SU-DHL-6 (cell line): ENCODE measurements around the gene COL1A2.

ENCODE experiments used
- H2AFZ ChIP-seq: fragments of 200-600 bp; sonication (generic); 2 replicates; pipeline ENCODE4 v1.6.1; 2014; ENCODE audit warnings: low read depth, mild to moderate bottlenecking, moderate library complexity, mixed read lengths, antibody characterized with exemption, low read length; ENCODE audit not compliant: severe bottlenecking
- H3F3A ChIP-seq: fragments of 200-600 bp; shearing (Covaris generic); 2 replicates; pipeline ENCODE4 v1.6.0; 2016; ENCODE audit warnings: antibody characterized with exemption, mild to moderate bottlenecking; ENCODE audit not compliant: insufficient read depth
- H3K27ac ChIP-seq: fragments of 200-600 bp; sonication (generic); 2 replicates; pipeline ENCODE4 v1.5.1; 2016; ENCODE audit warnings: low read depth, mild to moderate bottlenecking, low read length, moderate library complexity, mixed read lengths
- H3K27me3 ChIP-seq: fragments of 200-600 bp; sonication (generic), shearing (Covaris generic); 2 replicates; pipeline ENCODE4 v1.6.0; 2014; ENCODE audit warnings: mild to moderate bottlenecking, low read length
- H3K36me3 ChIP-seq: fragments of 200-600 bp; sonication (generic); 2 replicates; pipeline ENCODE4 v1.6.1; 2014; ENCODE audit warnings: mild to moderate bottlenecking, low read length, mixed read lengths
- H3K4me2 ChIP-seq: fragments of 300-600, 200-600 bp; shearing (Covaris generic), sonication (generic); 2 replicates; pipeline ENCODE4 v1.6.0; 2014; ENCODE audit warnings: low read length, low read depth, mild to moderate bottlenecking; ENCODE audit not compliant: poor library complexity, severe bottlenecking
- H3K4me3 ChIP-seq: fragments of 200-600 bp; sonication (generic); 2 replicates; pipeline ENCODE4 v1.5.1; 2014; ENCODE audit warnings: antibody characterized with exemption, low read length, mild to moderate bottlenecking, mixed read lengths; ENCODE audit not compliant: insufficient read depth, poor library complexity, severe bottlenecking
- H3K79me2 ChIP-seq: fragments of 200-600 bp; sonication (generic); 2 replicates; pipeline ENCODE4 v1.6.1; 2014; ENCODE audit warnings: mild to moderate bottlenecking, low read length, moderate library complexity; ENCODE audit not compliant: insufficient read depth
- H3K9ac ChIP-seq: fragments of 200-600 bp; sonication (generic); 2 replicates; pipeline ENCODE4 v1.7.0; 2014; ENCODE audit warnings: mild to moderate bottlenecking, low read length
- H3K9me2 ChIP-seq: fragments of 200-600 bp; sonication (generic); replicated peaks from 2 replicates; pipeline ENCODE4 v1.6.1; 2014; ENCODE audit warnings: low read length; ENCODE audit not compliant: insufficient read depth
- H3K9me3 ChIP-seq: fragments of 200-600 bp; sonication (generic); 2 replicates; pipeline ENCODE4 v1.6.1; 2014; ENCODE audit warnings: low read length, mixed read lengths; ENCODE audit not compliant: insufficient read depth
- H4K20me1 ChIP-seq: fragments of 200-600 bp; sonication (generic); 2 replicates; pipeline ENCODE4 v1.6.1; 2014; ENCODE audit warnings: low read depth, mild to moderate bottlenecking, antibody characterized with exemption, low read length, moderate library complexity, mixed read lengths
- EZH2phosphoT487 ChIP-seq: fragments of 200-600 bp; sonication (generic), shearing (Covaris generic); conservative IDR thresholded peaks from 2 replicates; pipeline ENCODE4 v1.6.1; 2018; ENCODE audit warnings: mild to moderate bottlenecking, antibody characterized with exemption, low read length, moderate library complexity, mixed read lengths
- TF ChIP-seq, protein P1 (sequence below): fragments of 200-600 bp; sonication (generic); IDR thresholded peaks from one replicate; pipeline ENCODE4 v1.5.1; 2017; ENCODE audit warnings: antibody characterized with exemption, mild to moderate bottlenecking, low read length, moderate library complexity; ENCODE audit not compliant: insufficient read depth, poor library complexity, severe bottlenecking

COL1A2 gene

DNA sequence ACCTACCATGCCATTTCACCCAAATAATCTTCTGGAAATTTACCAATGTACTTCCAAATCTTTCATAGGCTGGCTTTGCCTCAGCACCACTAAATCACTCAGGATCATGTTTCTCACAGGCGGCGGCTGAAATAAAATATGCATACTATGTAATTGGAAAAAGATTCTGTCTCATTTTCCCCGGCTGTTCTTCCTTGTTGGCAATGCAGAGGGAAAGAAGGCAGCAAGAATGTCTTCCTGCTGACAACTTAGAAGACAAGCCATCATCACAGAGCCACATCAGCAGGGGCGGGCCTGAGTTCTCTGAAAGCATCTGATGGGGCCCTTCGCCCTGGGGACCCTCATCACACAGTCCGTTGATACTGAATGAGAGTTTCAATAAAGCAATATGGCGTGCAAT, 39.2 kb upstream of the COL1A2 start:
- no peak overlapping the region for H3K4me3 ChIP-seq
- H3K9me3 ChIP-seq, result no peaks in the 10 kb centered on the region
- H3K9ac ChIP-seq, result no peak overlapping the region
- H3K4me2 ChIP-seq, result no peak overlapping the region
- H2AFZ ChIP-seq, result no peak overlapping the region
- H3K9me2 ChIP-seq, result no peaks in the 10 kb centered on the region
- H4K20me1 ChIP-seq, result no peaks in the 10 kb centered on the region
- no peaks in the 10 kb centered on the region for H3K79me2 ChIP-seq
- H3K27ac ChIP-seq, result no peak overlapping the region
- H3K27me3 ChIP-seq, result no peaks in the 10 kb centered on the region
- no peaks in the 10 kb centered on the region for H3K36me3 ChIP-seq
- TF ChIP-seq EZH2phosphoT487, result no peak
- TF ChIP-seq, protein P1, sequence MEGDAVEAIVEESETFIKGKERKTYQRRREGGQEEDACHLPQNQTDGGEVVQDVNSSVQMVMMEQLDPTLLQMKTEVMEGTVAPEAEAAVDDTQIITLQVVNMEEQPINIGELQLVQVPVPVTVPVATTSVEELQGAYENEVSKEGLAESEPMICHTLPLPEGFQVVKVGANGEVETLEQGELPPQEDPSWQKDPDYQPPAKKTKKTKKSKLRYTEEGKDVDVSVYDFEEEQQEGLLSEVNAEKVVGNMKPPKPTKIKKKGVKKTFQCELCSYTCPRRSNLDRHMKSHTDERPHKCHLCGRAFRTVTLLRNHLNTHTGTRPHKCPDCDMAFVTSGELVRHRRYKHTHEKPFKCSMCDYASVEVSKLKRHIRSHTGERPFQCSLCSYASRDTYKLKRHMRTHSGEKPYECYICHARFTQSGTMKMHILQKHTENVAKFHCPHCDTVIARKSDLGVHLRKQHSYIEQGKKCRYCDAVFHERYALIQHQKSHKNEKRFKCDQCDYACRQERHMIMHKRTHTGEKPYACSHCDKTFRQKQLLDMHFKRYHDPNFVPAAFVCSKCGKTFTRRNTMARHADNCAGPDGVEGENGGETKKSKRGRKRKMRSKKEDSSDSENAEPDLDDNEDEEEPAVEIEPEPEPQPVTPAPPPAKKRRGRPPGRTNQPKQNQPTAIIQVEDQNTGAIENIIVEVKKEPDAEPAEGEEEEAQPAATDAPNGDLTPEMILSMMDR, result no peak
- no peaks in the 10 kb centered on the region for H3F3A ChIP-seq

GRCh38 chr7:94357076-94357475, 37.6 kb upstream of the COL1A2 start:
- Histone ChIP-seq H3K4me2 (no peak overlapping the region), H3K9me2 (no peaks in the 10 kb centered on the region), H3K9ac (no peak overlapping the region), H3K27me3 (no peaks in the 10 kb centered on the region), H3K27ac (no peak overlapping the region), H3K4me3 (no peak overlapping the region), H3K36me3 (no peaks in the 10 kb centered on the region), H3F3A (no peaks in the 10 kb centered on the region), H3K79me2 (no peaks in the 10 kb centered on the region), H3K9me3 (no peaks in the 10 kb centered on the region), H4K20me1 (no peaks in the 10 kb centered on the region), H2AFZ (no peak overlapping the region)
- TF ChIP-seq, protein P1, result no peak
- no peak for TF ChIP-seq EZH2phosphoT487

DNA sequence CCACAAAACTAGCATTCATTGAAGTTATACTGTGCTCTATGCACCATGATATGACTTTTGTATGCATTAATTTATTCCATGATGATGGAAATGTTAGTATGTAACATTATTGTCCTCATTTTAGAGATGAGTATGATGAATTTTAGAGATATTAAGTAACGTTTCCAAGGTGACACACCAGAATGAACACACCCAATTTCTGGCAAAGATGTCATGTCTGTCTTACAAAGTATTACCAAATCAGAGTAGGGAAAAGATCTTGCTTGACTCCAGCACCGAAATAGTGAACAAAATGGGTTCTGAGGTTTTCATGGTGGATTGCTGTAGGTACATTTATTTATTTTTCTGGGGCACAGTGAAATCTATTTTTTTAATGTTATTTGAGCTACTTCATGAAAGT, 33.8 kb upstream of the COL1A2 start:
- Histone ChIP-seq H3K9me3 (no peaks in the 10 kb centered on the region), H2AFZ (no peak overlapping the region), H4K20me1 (no peaks in the 10 kb centered on the region), H3K9me2 (no peaks in the 10 kb centered on the region), H3K4me2 (no peak overlapping the region), H3F3A (no peaks in the 10 kb centered on the region), H3K9ac (no peak overlapping the region), H3K27ac (no peak overlapping the region), H3K27me3 (no peaks in the 10 kb centered on the region), H3K79me2 (no peaks in the 10 kb centered on the region), H3K4me3 (no peak overlapping the region), H3K36me3 (no peaks in the 10 kb centered on the region)
- TF ChIP-seq EZH2phosphoT487, result no peak
- TF ChIP-seq, protein P1, result no peak

GRCh38 chr7:94362276-94362675, 32.4 kb upstream of the COL1A2 start:
- Histone ChIP-seq H2AFZ (no peak overlapping the region), H3K4me2 (no peak overlapping the region), H3F3A (no peaks in the 10 kb centered on the region), H3K9ac (no peak overlapping the region), H3K4me3 (no peak overlapping the region), H3K27ac (no peak overlapping the region), H3K36me3 (no peaks in the 10 kb centered on the region), H3K9me3 (no peaks in the 10 kb centered on the region), H4K20me1 (no peaks in the 10 kb centered on the region), H3K9me2 (no peaks in the 10 kb centered on the region), H3K27me3 (no peaks in the 10 kb centered on the region), H3K79me2 (no peaks in the 10 kb centered on the region)
- TF ChIP-seq EZH2phosphoT487, result no peak
- TF ChIP-seq, protein P1, result no peak
